GM23248 (cell line): ENCODE measurements around the gene SEMA4G. TPM values are rescaled to one million over a fixed set of nuclear protein-coding genes. Genes with fewer than 3 reads are reported as not detected.

Experiments used
- DNase-seq: peaks from one replicate; pipeline ENCODE4 v3.0.0-alpha.2; 2015
- H2AFZ ChIP-seq: fragments of 200-600 bp; sonication (generic); 2 replicates; pipeline ENCODE4 v1.6.1; 2016; ENCODE audit warnings: antibody characterized with exemption
- H3F3A ChIP-seq: fragments of 200-600 bp; sonication (generic); 2 replicates; pipeline ENCODE4 v1.6.1; 2016; ENCODE audit warnings: mild to moderate bottlenecking, antibody characterized with exemption, mixed run types; ENCODE audit not compliant: insufficient read depth
- H3K27ac ChIP-seq: fragments of 200-600 bp; sonication (generic); 2 replicates; pipeline ENCODE4 v1.5.1; 2016; ENCODE audit warnings: mild to moderate bottlenecking
- H3K27me3 ChIP-seq: fragments of 200-600 bp; sonication (generic); replicated peaks from 2 replicates; pipeline ENCODE4 v1.6.1; 2016; ENCODE audit warnings: mild to moderate bottlenecking; ENCODE audit not compliant: insufficient read depth
- H3K36me3 ChIP-seq: fragments of 200-600 bp; sonication (generic); 2 replicates; pipeline ENCODE4 v1.6.1; 2016; ENCODE audit warnings: low read depth, mild to moderate bottlenecking
- H3K4me1 ChIP-seq: fragments of 200-600 bp; sonication (generic); 2 replicates; pipeline ENCODE4 v1.6.1; 2016; ENCODE audit warnings: mild to moderate bottlenecking; ENCODE audit not compliant: insufficient read depth
- H3K4me2 ChIP-seq: fragments of 200-600 bp; sonication (generic); one replicate; pipeline ENCODE4 v1.6.1; 2016; ENCODE audit warnings: mild to moderate bottlenecking; ENCODE audit not compliant: unreplicated experiment
- H3K4me3 ChIP-seq: fragments of 200-600 bp; sonication (generic); 2 replicates; pipeline ENCODE4 v1.5.1; 2016; ENCODE audit warnings: mild to moderate bottlenecking
- H3K79me2 ChIP-seq: fragments of 200-600 bp; sonication (generic); 2 replicates; pipeline ENCODE4 v1.6.1; 2016; ENCODE audit warnings: mild to moderate bottlenecking; ENCODE audit not compliant: insufficient read depth
- H3K9ac ChIP-seq: fragments of 200-600 bp; sonication (generic); 2 replicates; pipeline ENCODE4 v1.6.1; 2016; ENCODE audit warnings: mild to moderate bottlenecking
- H3K9me2 ChIP-seq: fragments of 200-600 bp; sonication (generic); 2 replicates; pipeline ENCODE4 v1.6.1; 2016; ENCODE audit warnings: mixed run types, mild to moderate bottlenecking, moderate library complexity; ENCODE audit not compliant: insufficient read depth
- H3K9me3 ChIP-seq: fragments of 200-600 bp; sonication (generic); one replicate; pipeline ENCODE4 v1.6.1; 2017; ENCODE audit warnings: low read depth
- H4K20me1 ChIP-seq: fragments of 200-600 bp; sonication (generic); 2 replicates; pipeline ENCODE4 v1.6.0; 2016; ENCODE audit not compliant: insufficient read depth
- EZH2 ChIP-seq: fragments of 200-600 bp; sonication (generic); IDR thresholded peaks from 2 replicates; pipeline ENCODE4 v1.6.1; 2018; ENCODE audit warnings: antibody characterized with exemption, mild to moderate bottlenecking; ENCODE audit not compliant: insufficient read depth, poor library complexity, severe bottlenecking
- EZH2phosphoT487 ChIP-seq: fragments of 200-600 bp; sonication (generic); IDR thresholded peaks from 2 replicates; pipeline ENCODE4 v1.6.1; 2018; ENCODE audit warnings: antibody characterized with exemption, moderate library complexity, mild to moderate bottlenecking, low read depth; ENCODE audit not compliant: insufficient read depth
- WGBS, 2 experiments: methylation state at CpG; one replicate each; pipeline ENCODE4 v1.1.6; 2015 to 2017; ENCODE audit warnings: low lambda C conversion rate in 2 of 2, low coverage in 1 of 2; ENCODE audit errors: missing lambda C conversion rate in 2 of 2; 5-methylcytosine and 5-hydroxymethylcytosine counted together
- in situ Hi-C: fragments of 300-500 bp; cut with MboI; formaldehyde crosslinking; loops from 2 replicates; pipeline ENCODE4 v1.15.0; 2020
- polyA plus RNA-seq: library from polyadenylated mRNA; unstranded; fragments of >200 nt; fragmentation: Nextera tagmentation; extraction: Ambion mirVana; gene quantifications from 2 replicates; pipeline ENCODE4 v1.2.1, GENCODE V29; 2016
- total RNA-seq: library from RNA; depleted of rRNA; stranded (reverse); fragments of >200 nt; shearing (Covaris generic); gene quantifications from 2 replicates; pipeline ENCODE4 v1.2.3, GENCODE V29; 2014

The SEMA4G gene
- total and polyA plus RNA-seq, 2 experiments from 2014 or later = 0.11 to 1.1 TPM

DNA sequence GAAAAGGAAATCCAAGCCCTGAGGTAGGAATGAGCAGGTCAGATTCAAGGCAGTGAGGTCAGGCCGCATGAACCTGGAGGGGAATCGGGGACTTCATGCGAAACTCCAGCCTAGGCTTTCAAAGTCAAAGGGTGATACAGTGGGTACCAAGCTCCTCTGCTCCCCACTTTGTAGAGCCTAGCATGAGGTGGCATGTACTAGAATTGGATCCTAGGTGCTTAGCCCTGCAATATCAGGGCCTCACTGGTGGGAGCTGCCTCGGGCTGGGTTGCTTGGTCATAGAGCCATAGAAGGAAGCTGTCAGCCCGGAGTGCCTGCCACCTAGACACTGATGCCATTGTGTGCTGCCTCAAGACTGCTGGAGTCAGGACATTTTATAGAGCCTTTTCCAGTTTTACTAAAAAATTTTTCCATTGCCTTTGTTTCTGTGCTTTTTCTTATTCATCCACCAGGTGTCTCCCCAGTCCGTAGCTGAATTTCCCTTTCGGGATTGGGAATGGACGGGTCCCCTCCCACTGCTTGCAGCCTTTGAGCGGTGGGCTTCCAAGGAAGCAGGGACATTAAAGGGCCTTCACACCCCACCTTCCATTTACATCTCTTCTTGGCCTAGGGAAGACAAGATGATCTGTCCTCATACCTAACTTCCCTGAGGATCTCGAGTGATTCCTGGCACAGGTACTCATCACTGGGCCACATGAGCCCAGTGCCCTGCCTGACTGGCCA, 24.8 kb downstream of the SEMA4G start:
- H3K27me3 ChIP-seq = no peaks in the 10 kb centered on the region
- H3K27ac ChIP-seq = no peak overlapping the region
- no peak overlapping the region for H2AFZ ChIP-seq
- no peaks in the 10 kb centered on the region for H3K9me3 ChIP-seq
- H3K4me2 ChIP-seq = no peak overlapping the region
- TF ChIP-seq EZH2 (no peak), EZH2phosphoT487 (no peak)
- H3K9me2 ChIP-seq = no peaks in the 10 kb centered on the region
- H4K20me1 ChIP-seq = no peaks in the 10 kb centered on the region
- peak; percentile 62 for DNase-seq
- peaks cover 15% of the 10 kb centered on the region; the same call in 1 of the 2 replicates for H3F3A ChIP-seq
- 51 to 53% methylated on average over 10 of the region's 10 CpGs for WGBS, 2 experiments
- in situ Hi-C loops = no loop called here
- peaks cover 10% of the 10 kb centered on the region for H3K4me1 ChIP-seq
- H3K36me3 ChIP-seq = peaks cover 15% of the 10 kb centered on the region; the same call in 1 of the 2 replicates
- H3K9ac ChIP-seq = no peak overlapping the region
- H3K4me3 ChIP-seq = no peak overlapping the region
- H3K79me2 ChIP-seq = peaks cover 20% of the 10 kb centered on the region

DNA sequence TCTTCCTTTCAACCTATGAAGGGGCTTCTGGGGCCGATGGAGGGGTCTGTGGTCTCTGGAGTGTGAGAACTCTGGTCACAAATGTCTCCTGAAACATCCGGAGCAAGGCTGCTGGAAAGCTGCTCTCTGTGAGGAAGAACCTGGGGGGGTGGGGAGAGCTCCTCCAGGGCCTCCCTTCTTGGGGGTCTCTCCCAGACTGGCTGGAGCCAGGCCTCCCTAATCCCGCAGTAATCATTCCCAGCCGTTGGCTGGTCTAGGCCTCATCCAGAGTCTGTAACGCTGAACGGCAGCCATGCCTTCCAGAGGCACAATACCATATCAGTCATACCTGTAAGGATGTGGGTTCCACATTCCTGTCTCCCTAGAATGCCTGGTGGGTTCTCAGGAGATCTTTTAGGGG, 25.9 kb downstream of the SEMA4G start:
- no peak overlapping the region for H3K4me3 ChIP-seq
- H3K9me3 ChIP-seq = no peaks in the 10 kb centered on the region
- H4K20me1 ChIP-seq = no peaks in the 10 kb centered on the region
- peaks cover 14% of the 10 kb centered on the region for H3K79me2 ChIP-seq
- DNase-seq = no peak
- in situ Hi-C loops = no loop called here
- WGBS, 2 experiments = 64 to 69% methylated on average over 6 of the region's 6 CpGs
- H3K9me2 ChIP-seq = no peaks in the 10 kb centered on the region
- no peak for TF ChIP-seq EZH2
- no peak for TF ChIP-seq EZH2phosphoT487
- H3K4me1 ChIP-seq = peaks cover 10% of the 10 kb centered on the region
- H2AFZ ChIP-seq = no peak overlapping the region
- peaks cover 13% of the 10 kb centered on the region; the same call in 1 of the 2 replicates for H3K36me3 ChIP-seq
- no peak overlapping the region for H3K27ac ChIP-seq
- peaks cover 18% of the 10 kb centered on the region; the same call in 1 of the 2 replicates for H3F3A ChIP-seq
- no peaks in the 10 kb centered on the region for H3K27me3 ChIP-seq
- no peak overlapping the region for H3K4me2 ChIP-seq
- H3K9ac ChIP-seq = no peak overlapping the region

DNA sequence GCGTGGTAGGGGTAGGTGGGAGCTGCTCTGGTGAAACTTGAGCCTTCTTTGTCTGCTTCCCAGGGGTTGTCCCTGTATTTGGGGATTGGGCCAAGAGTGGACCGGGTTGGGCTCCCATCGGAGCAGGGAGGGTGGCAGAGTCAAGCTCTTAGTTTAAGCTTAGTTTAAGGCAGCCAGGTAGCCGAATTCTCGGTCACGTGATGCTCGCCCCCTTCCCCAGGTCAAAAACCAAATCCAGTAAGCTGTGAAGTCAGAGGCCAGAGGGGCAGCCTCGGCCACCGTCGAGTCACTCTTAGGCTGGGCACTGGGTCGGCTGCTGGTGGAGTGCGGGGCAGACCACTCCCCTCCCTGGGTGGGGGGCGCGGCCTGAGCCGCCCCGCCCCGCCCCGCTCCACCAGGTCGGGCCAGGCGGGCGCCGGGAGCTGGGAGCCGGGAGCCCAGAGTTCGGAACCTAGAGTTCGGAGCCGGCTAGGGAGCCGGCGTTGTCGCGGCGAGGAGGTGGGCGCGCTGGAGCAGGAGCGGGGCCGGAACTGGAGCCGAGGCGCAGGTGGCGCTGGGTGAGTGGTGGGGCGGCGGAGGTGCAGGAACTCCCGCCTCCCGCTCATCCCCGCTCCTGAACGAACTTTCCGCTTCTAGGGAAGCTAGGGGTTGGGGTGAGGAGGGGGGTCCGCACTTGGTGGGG, 27.5 kb downstream of the SEMA4G start:
- DNase-seq = peak; percentile 53
- WGBS, 2 experiments = 6 to 11% methylated on average over 35 to 46 of the region's 46 CpGs

DNA sequence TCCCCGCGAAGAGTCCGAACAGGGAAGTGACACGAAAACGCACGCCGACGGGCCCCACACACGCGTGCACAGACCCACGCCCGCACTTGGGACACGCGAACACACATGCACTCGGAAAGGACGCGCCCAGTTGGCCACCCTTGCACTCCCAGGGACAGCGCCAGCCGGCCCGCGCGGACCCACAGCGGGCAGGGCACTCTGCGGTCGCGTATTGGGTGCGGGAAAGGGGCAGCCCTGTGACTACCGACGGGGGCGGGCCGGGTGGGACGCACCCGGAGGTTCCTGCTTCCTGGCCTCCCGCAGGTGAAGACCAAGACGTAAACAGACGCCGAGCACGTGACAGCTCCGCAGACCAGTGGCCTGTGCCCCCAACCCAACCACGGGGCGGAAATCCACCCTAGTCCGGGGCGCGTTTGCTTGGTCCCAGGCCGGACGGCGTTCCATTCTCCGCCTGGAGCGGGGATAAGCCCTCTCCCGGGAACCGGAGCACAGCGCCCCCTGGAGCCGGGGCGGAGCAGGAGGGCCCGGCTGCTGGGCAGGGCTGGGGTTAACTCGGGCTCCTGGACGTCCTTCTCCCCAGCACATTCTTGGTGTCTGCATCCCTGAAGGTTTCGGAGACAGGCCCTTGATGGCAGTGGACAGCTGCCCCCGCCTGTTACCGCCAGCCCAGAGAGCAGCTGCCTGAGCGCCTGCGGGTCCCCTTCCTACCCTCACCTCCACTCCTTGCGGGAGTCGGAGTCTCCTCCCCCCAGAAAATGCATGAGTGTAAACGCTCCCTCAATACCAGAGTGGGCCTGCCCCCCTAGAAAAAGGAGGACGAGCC, 28.3 kb downstream of the SEMA4G start:
- H2AFZ ChIP-seq = peak overlapping the region; percentile 81
- peaks cover 28% of the 10 kb centered on the region for H3K79me2 ChIP-seq
- no peaks in the 10 kb centered on the region for H4K20me1 ChIP-seq
- peak overlapping the region; percentile 100 for H3K9ac ChIP-seq
- peaks cover 29% of the 10 kb centered on the region for H3F3A ChIP-seq
- H3K27ac ChIP-seq = peak overlapping the region; percentile 91
- H3K4me3 ChIP-seq = peak overlapping the region; percentile 98
- in situ Hi-C loops = no loop called here
- WGBS, 2 experiments = 1% methylated on average over 48 to 56 of the region's 66 CpGs
- no peaks in the 10 kb centered on the region for H3K36me3 ChIP-seq
- H3K9me2 ChIP-seq = no peaks in the 10 kb centered on the region
- H3K4me2 ChIP-seq = peak overlapping the region; percentile 86
- no peaks in the 10 kb centered on the region for H3K9me3 ChIP-seq
- peaks cover 22% of the 10 kb centered on the region for H3K4me1 ChIP-seq
- H3K27me3 ChIP-seq = no peaks in the 10 kb centered on the region
- TF ChIP-seq EZH2phosphoT487 (no peak), EZH2 (no peak)
- peak; percentile 88 for DNase-seq

More for the DNA sequence above, 27.5 kb downstream of the SEMA4G start:
- Histone ChIP-seq H3K36me3 (no peaks in the 10 kb centered on the region), H3K27me3 (no peaks in the 10 kb centered on the region), H3K79me2 (peaks cover 21% of the 10 kb centered on the region), H3K9ac (peak overlapping the region; percentile 100), H4K20me1 (no peaks in the 10 kb centered on the region), H3F3A (peaks cover 29% of the 10 kb centered on the region), H3K9me2 (no peaks in the 10 kb centered on the region), H3K9me3 (no peaks in the 10 kb centered on the region), H3K4me3 (peak overlapping the region; percentile 98), H3K27ac (peak overlapping the region; percentile 91), H3K4me2 (peak overlapping the region; percentile 86), H2AFZ (peak overlapping the region; percentile 81), H3K4me1 (peaks cover 18% of the 10 kb centered on the region)
- TF ChIP-seq EZH2 (no peak), EZH2phosphoT487 (no peak)
- in situ Hi-C loops = no loop called here
